BJ (cell line): ENCODE data around the gene SLC16A1. TPM values are rescaled to one million over a fixed set of nuclear protein-coding genes. Genes with fewer than 3 reads are reported as not detected.

ENCODE experiments used
- CTCF ChIA-PET: fragments of 350-600 bp; formaldehyde crosslinking; extraction: SDS; loops from one replicate; lab custom pipeline; 2021; ENCODE audit warnings: antibody characterized with exemption, inconsistent platforms; lab: Yijun Ruan, JAX
- POLR2A ChIA-PET: fragments of 300-600 bp; sonication (Branson Sonifier 250); formaldehyde crosslinking; extraction: SDS; loops from one replicate; lab custom pipeline; 2021; ENCODE audit warnings: antibody characterized with exemption; lab: Charles Lee
- DNase-seq: peaks from one replicate; pipeline ENCODE4 v3.0.0-alpha.2; 2011; ENCODE audit warnings: low read depth
- H3K27me3 ChIP-seq: 2 replicates; pipeline ENCODE4 v1.6.0; 2011; ENCODE audit warnings: low read length; ENCODE audit not compliant: control insufficient read depth, insufficient read depth
- H3K36me3 ChIP-seq: 2 replicates; pipeline ENCODE4 v1.5.1; 2011; ENCODE audit warnings: low read length; ENCODE audit not compliant: control insufficient read depth, insufficient read depth
- H3K4me3 ChIP-seq: 2 replicates; pipeline ENCODE4 v1.5.1; 2011; ENCODE audit warnings: low read depth, mild to moderate bottlenecking, control low read depth, low read length
- CTCF ChIP-seq: IDR thresholded peaks from 2 replicates; pipeline ENCODE4 v1.5.1; 2011; ENCODE audit warnings: low read depth, mild to moderate bottlenecking, control low read depth, inconsistent platforms, low read length, moderate library complexity; ENCODE audit not compliant: insufficient read depth
- polyA plus RNA-seq: library from polyadenylated mRNA; depleted of rRNA; stranded (reverse); fragments of >200 nt; gene quantifications from 2 replicates; pipeline ENCODE4 v1.2.3, GENCODE V29; 2011

Gene SLC16A1
- polyA plus RNA-seq, 1 experiment = 57.6 TPM

DNA sequence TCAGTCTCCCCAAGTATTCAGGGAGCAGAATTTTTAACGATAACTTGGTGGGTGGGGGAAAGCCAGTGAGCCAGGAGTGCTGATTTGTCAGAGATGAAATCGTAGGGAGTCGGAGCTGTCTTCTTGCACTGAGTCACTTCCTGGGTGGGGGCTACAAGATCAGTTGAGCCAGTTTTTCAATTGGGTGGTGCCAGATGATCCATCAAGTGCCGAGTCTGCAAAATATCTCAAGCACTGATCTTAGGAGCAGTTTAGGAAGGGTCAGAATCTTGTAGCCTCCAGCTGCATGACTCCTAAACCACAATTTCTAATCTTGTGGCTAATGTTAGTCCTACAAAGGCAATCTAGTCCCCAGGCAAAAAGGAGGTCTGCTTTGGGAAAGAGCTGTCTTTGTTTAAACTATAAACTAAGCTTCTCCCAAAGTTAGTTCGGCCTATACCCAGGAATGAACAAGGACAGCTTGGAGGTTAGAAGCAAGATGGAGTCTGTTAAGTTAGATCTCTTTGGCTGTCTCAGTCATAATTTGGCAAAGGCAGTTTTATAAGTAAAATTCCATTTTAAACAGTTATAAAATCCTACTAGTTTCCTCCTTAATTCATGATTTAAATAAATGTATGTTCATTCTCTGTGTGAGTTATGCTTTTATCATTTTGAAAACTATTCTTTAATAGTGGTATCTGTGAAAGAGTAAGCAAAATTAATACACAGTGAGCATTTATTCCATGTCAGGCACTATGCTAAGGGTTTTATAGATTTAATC is 51.7 kb downstream of the SLC16A1 start:
- CTCF ChIA-PET = interaction anchor here (0.6 to 1.6 kb wide), 3 partner anchors 11 to 1378 kb away, joined by 3 to 5 read pairs (median 3); no protein-coding TSS in a partner anchor
- peak; percentile 35 for DNase-seq
- POLR2A ChIA-PET = no interaction called here
- Histone ChIP-seq H3K4me3 (no peak overlapping the region), H3K27me3 (no peaks in the 10 kb centered on the region), H3K36me3 (no peaks in the 10 kb centered on the region)
- no peak for TF ChIP-seq CTCF

DNA sequence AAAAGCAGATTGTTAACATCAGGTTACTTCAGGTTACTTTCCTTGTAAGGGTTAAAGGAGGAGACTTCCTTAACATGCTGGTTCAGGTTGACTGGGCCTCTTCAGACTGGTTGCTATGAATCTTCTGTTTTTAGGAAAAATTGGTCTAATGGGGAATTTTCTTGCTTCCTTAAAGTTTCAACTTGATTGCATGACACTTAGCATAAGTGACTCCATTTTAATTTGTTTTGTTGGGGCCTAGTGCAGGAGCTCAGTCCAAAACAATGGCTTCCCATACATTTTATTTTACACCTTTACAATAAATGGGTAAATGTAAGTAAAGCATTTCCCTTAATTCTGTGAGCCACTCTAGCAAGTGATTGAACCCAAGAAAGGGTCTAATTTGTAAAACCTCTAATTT is 53.8 kb downstream of the SLC16A1 start:
- TF ChIP-seq CTCF = no peak
- ChIA-PET POLR2A (no interaction called here), CTCF (interaction anchor here (1.2 kb wide), 1 partner anchor 140 kb away, joined by 4 read pairs; no protein-coding TSS in a partner anchor)
- Histone ChIP-seq H3K27me3 (no peaks in the 10 kb centered on the region), H3K36me3 (no peaks in the 10 kb centered on the region), H3K4me3 (no peak overlapping the region)
- no peak for DNase-seq

DNA sequence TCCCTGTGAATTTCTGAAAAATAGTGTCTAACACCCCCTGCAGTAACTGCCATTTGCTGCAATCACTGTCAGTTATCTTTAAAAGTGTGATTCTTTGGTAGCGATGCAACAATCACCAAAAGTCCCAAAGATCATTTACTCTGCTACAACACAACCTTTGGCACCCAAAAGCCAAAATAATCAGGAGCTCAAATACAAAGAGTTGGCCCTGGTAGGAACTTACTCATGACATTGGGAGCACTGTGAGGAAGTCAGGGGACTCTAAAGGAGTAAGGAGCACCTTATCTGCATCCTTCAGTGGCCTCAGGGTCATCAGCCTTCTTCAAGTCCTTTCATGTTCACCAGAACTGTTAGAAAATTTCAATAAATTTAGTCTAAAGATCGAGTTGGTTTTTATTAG is 54.6 kb downstream of the SLC16A1 start:
- CTCF ChIA-PET = interaction anchor here (0.7 to 2.6 kb wide), 4 partner anchors 20 to 172 kb away, joined by 3 to 11 read pairs (median 4); partner anchors contain the start of gene LRIG2
- no peak for DNase-seq
- Histone ChIP-seq H3K4me3 (no peak overlapping the region), H3K36me3 (no peaks in the 10 kb centered on the region), H3K27me3 (no peaks in the 10 kb centered on the region)
- no peak for TF ChIP-seq CTCF
- POLR2A ChIA-PET = no interaction called here

DNA sequence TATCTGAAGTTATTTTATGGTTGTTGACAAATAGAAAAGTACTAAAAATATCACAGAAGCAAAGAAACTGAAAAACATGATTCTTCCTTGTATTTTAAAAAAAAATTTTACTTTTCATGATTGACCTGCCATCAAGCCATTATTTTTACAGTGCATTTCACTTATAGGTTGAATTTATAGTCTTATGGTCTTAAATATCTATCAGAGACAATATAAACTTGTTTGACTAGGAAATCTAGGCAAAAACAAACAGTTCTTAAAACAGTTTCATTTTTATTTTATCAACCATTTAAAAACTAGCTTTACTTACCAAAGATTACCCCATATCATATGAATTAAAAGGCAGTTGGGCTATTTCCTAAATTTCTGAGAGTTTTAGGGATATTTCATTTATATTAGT is 59.2 kb downstream of the SLC16A1 start:
- no peak for DNase-seq
- H3K36me3 ChIP-seq = no peaks in the 10 kb centered on the region
- H3K4me3 ChIP-seq = no peak overlapping the region
- POLR2A ChIA-PET = no interaction called here
- CTCF ChIA-PET = interaction anchor here (1.5 kb wide), 1 partner anchor 176 kb away, joined by 4 read pairs; the partner anchor contains the start of gene LRIG2
- no peak for TF ChIP-seq CTCF
- no peaks in the 10 kb centered on the region for H3K27me3 ChIP-seq

DNA sequence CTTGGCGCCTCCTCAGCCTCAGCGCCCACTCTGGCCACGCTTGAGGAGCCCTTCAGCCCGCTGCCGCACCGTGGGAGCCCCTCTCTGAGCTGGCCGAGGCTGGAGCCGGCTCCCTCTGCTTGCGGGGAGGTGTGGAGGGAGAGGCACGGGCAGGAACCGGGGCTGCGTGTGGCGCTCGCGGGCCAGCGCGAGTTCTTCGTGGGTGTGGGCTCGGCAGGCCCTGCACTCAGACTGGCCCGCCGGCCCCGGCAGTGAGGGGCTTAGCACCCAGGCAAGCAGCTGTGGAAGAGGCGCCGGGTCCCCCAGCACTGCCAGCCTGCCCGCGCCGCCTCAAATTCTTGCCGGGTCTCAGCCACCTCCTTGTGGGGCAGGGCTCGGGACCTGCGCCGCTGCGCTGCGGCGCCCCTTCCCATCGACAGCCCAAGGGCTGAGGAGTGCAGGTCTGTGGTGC is 61.4 kb downstream of the SLC16A1 start:
- no peak overlapping the region for H3K4me3 ChIP-seq
- POLR2A ChIA-PET = no interaction called here
- no peaks in the 10 kb centered on the region for H3K27me3 ChIP-seq
- DNase-seq = no peak
- TF ChIP-seq CTCF = no peak
- CTCF ChIA-PET = no interaction called here
- H3K36me3 ChIP-seq = no peaks in the 10 kb centered on the region
